A673 (cell line): Measurements from ENCODE around the gene UBE2E1. TPM values are rescaled to one million over a fixed set of nuclear protein-coding genes. Genes with fewer than 3 reads are reported as not detected.

Experiments
- BruUV-seq: library from RNA; stranded (reverse); fragments of 400-500 nt; replicated peaks from 2 replicates; lab custom pipeline; 2021; lab: Mats Ljungman, UMichigan
- CTCF ChIA-PET: fragments of 300-600 bp; sonication (Branson Sonifier 250); formaldehyde crosslinking; loops from one replicate; lab custom pipeline; 2022; ENCODE audit warnings: antibody characterized with exemption; lab: Charles Lee
- POLR2A ChIA-PET: fragments of 300-600 bp; sonication (Branson Sonifier 250); formaldehyde crosslinking; loops from one replicate; lab custom pipeline; 2022; ENCODE audit warnings: antibody characterized with exemption; ENCODE audit not compliant: low non-redundant PET; lab: Charles Lee
- DNase-seq: peaks from one replicate; pipeline ENCODE4 v3.0.0-alpha.2; 2015; ENCODE audit warnings: low spot score
- H3K27ac ChIP-seq: fragments of 200-600 bp; sonication (generic); 2 replicates; pipeline ENCODE4 v1.5.1; 2016; ENCODE audit warnings: mixed run types, low read depth, mild to moderate bottlenecking, mixed read lengths, antibody characterized with exemption, low read length; ENCODE audit not compliant: poor library complexity, severe bottlenecking
- H3K27me3 ChIP-seq: fragments of 200-600 bp; sonication (generic); replicated peaks from 2 replicates; pipeline ENCODE4 v1.6.1; 2017; ENCODE audit warnings: mixed run types, low read depth, mild to moderate bottlenecking, mixed read lengths, antibody characterized with exemption, low read length; ENCODE audit not compliant: insufficient read depth, poor library complexity
- H3K36me3 ChIP-seq: fragments of 200-600 bp; sonication (generic); 2 replicates; pipeline ENCODE4 v1.6.1; 2016; ENCODE audit warnings: mixed run types, mild to moderate bottlenecking, mixed read lengths, antibody characterized with exemption, low read length; ENCODE audit not compliant: insufficient read depth, poor library complexity, severe bottlenecking
- H3K4me1 ChIP-seq: fragments of 200-600 bp; sonication (generic); 2 replicates; pipeline ENCODE4 v1.6.1; 2017; ENCODE audit warnings: mixed run types, mild to moderate bottlenecking, mixed read lengths, antibody characterized with exemption, low read length; ENCODE audit not compliant: insufficient read depth, poor library complexity, severe bottlenecking
- H3K4me3 ChIP-seq: fragments of 200-600 bp; sonication (generic); 2 replicates; pipeline ENCODE4 v1.5.1; 2016; ENCODE audit warnings: low read depth, mixed run types, mild to moderate bottlenecking, mixed read lengths, low read length; ENCODE audit not compliant: poor library complexity, severe bottlenecking
- H3K9me3 ChIP-seq: fragments of 200-600 bp; sonication (generic); 2 replicates; pipeline ENCODE4 v1.6.1; 2016; ENCODE audit warnings: mixed run types, low read depth, mild to moderate bottlenecking, mixed read lengths, antibody characterized with exemption, low read length; ENCODE audit not compliant: poor library complexity, severe bottlenecking
- EZH2 ChIP-seq: fragments of 200-600 bp; sonication (generic); IDR thresholded peaks from 2 replicates; pipeline ENCODE4 v1.6.1; 2017; ENCODE audit warnings: borderline replicate concordance, low read depth, mild to moderate bottlenecking, mixed read lengths, antibody characterized with exemption, low read length; ENCODE audit not compliant: poor library complexity, severe bottlenecking
- intact Hi-C: fragments of 100-400 bp; cut with micrococcal nuclease; formaldehyde crosslinking; loops from one replicate; pipeline ENCODE4 v1.10.0; 2022; ENCODE audit not compliant: unreplicated experiment
- total RNA-seq: library from RNA; stranded (reverse); gene quantifications from 2 replicates; pipeline ENCODE4 v1.2.3, GENCODE V29; 2021
- TF ChIP-seq, protein P1 (sequence below): fragments of 300-800, 200-600 bp; sonication (generic); conservative IDR thresholded peaks from 2 replicates; pipeline ENCODE4 v1.5.1; 2017; ENCODE audit warnings: low read depth, mild to moderate bottlenecking, antibody characterized with exemption, low read length, moderate library complexity, mixed read lengths

The UBE2E1 gene
- total RNA-seq, 1 experiment from 2014 or later: 144 TPM

DNA sequence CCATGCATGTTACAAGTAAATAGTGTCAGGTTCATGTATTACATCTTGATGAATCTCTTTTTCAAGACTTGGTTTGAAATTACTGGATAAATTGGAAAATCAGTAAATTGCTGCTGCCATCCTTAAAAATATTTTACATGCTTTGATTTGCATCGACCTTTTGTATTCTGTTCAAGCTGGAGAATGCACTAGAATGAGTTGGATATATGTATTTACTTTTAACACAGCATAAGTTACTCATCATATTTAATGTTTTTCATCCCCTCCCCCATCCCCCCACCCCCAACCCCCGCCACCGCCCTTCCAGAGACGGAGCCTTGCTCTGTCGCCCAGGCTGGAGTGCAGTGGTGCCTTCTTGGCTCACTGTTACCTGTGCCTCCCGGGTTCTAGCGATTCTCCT, 16.8 kb downstream of the UBE2E1 start:
- POLR2A ChIA-PET: no interaction called here
- DNase-seq: no peak
- Histone ChIP-seq H3K9me3 (no peaks in the 10 kb centered on the region), H3K27me3 (no peaks in the 10 kb centered on the region), H3K4me1 (peaks cover 25% of the 10 kb centered on the region), H3K27ac (no peak overlapping the region), H3K4me3 (no peak overlapping the region), H3K36me3 (no peaks in the 10 kb centered on the region)
- intact Hi-C loops: no loop called here
- no peak for TF ChIP-seq EZH2
- TF ChIP-seq, protein P1, sequence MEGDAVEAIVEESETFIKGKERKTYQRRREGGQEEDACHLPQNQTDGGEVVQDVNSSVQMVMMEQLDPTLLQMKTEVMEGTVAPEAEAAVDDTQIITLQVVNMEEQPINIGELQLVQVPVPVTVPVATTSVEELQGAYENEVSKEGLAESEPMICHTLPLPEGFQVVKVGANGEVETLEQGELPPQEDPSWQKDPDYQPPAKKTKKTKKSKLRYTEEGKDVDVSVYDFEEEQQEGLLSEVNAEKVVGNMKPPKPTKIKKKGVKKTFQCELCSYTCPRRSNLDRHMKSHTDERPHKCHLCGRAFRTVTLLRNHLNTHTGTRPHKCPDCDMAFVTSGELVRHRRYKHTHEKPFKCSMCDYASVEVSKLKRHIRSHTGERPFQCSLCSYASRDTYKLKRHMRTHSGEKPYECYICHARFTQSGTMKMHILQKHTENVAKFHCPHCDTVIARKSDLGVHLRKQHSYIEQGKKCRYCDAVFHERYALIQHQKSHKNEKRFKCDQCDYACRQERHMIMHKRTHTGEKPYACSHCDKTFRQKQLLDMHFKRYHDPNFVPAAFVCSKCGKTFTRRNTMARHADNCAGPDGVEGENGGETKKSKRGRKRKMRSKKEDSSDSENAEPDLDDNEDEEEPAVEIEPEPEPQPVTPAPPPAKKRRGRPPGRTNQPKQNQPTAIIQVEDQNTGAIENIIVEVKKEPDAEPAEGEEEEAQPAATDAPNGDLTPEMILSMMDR: no peak
- CTCF ChIA-PET: no interaction called here
- BruUV-seq: no TSS peak

DNA sequence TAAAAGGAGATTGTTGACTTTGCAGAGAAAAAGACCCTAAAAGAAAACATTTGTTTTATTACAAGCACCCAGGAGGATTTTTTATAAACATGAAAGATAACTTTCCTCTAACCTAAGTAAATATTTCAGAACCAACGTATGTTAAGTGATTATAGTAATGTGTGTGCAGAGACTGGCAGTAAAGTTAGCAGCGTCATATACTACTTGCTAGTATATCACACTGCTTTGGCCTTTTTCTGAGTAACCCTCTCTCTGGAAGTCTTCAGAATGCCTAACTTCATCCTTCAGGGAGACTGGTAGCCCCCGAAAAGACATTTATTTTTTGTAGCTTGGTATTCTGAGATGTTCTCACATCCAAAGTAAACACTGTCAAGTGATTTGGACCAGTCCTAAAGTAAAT, 17.9 kb downstream of the UBE2E1 start:
- TF ChIP-seq, protein P1: no peak
- no peak for TF ChIP-seq EZH2
- Histone ChIP-seq H3K27ac (no peak overlapping the region), H3K4me1 (peaks cover 25% of the 10 kb centered on the region), H3K9me3 (no peaks in the 10 kb centered on the region), H3K4me3 (no peak overlapping the region), H3K36me3 (no peaks in the 10 kb centered on the region), H3K27me3 (no peaks in the 10 kb centered on the region)
- DNase-seq: no peak
- intact Hi-C loops: no loop called here
- ChIA-PET POLR2A (no interaction called here), CTCF (no interaction called here)
- no TSS peak for BruUV-seq

DNA sequence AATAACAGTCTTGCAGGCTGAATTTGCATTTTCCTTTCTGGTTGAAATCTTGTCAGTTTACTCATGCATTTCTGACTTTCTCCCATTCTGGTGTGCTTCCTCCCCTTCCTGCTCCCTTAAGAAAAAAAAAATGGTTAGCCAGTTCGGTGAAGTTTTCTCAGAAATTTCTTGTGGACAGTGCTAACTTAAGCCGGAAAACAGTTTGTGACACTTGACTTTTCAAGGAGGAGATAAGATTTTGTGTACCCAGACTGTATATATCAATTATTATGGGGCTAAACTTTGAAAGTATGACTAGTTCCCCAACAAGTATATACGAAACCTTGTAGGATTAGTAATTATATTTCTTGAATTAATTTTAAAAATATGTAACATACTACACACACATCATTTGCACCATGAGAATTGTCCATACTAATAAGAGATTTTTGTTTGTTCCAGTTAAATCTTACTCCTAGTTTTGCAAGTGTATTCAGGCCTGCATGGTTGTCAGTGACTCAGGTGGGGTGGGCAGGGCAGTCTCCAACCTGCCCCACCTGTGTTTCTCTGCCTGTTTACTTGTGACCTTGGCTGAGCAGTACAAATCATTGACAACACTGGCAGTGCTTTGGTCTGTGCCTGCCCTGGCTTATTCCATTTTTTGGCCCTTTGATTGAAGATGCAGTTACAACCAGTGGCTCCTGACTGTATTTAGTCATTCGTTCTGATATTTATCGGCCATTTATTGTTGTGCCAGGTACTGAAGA, 19.1 kb downstream of the UBE2E1 start:
- Histone ChIP-seq H3K36me3 (no peaks in the 10 kb centered on the region), H3K27me3 (no peaks in the 10 kb centered on the region), H3K4me1 (peaks cover 18% of the 10 kb centered on the region), H3K27ac (no peak overlapping the region), H3K4me3 (no peak overlapping the region), H3K9me3 (no peaks in the 10 kb centered on the region)
- no peak for TF ChIP-seq EZH2
- TF ChIP-seq, protein P1: no peak
- intact Hi-C loops: no loop called here
- ChIA-PET POLR2A (no interaction called here), CTCF (no interaction called here)
- DNase-seq: no peak
- BruUV-seq: no TSS peak
